Activated naive CD4-positive, alpha-beta T cell treated with anti-CD3 and anti-CD28 coated beads, Interleukin-2, amount 50 U/mL, for 16 hours (primary cell): ENCODE data around the gene PDE8B.
A peak's percentile ranks its signal among the peaks of the same experiment; 100 is the strongest.

Experiments
- DNase-seq: peaks from one replicate; pipeline ENCODE4 v3.0.0-alpha.2; 2020

The PDE8B gene

DNA sequence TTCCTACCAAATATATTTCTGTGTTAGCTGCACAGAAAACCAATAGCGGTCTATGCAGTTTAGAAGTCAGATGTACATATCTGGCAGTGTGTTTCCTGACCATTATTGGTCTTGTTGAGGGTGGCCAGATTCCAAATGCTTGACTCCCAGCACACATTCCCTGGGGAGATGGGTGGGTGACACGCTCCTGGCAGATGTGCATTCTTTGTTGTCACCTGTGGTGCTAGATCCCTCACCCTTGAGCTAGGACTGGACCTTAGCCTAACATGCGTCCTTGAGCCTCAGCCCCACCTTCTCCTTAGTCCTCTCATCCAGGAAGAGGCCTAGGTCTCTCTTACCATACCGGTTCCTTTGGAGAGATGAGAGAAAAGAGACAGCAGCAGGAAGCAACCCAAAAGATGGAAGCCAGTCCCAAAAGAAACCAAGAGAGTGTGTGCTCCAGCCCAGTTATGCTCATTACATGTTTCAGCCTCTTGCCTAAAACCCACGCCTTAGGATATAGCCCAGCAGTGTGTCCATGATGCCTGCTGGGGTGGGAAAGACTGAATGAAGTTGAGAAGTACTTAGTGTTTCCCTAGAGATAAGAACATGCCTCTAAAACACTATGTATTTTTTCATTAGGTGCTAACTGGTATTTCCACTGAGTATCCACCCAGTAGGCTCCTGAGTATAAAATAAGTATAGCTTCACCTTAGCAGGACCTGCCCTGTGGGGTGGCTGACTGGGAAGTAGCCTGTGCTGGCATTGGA lies 116.7 kb downstream of the PDE8B start:
- DNase-seq = no peak

DNA sequence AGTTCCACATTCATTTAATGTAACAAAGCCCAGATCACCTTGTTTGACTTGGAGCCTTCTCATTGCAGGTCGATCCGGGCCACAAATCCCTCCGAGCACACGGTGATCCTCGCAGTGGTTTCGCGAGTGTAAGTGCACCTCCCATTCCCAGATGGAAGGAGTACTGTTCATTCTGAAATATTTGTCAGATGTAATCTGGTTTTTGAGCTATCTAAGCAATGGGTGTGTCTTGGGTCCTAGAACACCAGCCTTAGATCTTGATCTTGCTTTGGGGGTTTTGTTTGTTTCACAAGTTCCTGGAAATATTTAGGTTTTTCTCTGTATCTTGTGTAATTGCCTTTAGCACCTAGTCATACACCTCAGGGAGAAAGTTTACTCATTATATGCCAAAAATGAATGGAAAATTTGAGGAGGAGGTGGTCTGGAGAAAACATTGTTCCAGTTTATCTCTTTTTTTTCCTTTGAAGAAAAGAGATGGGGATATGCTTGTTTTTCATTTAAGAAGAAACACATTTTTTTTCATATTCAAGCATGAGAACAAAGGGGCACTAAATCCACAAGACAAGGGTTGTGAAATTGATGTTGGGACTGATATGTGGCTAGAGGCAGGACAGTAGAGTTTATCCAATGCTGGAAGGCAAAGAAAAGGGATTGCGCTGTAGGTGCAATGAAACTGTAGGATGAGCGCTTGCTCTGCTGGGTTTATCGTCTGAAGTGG lies 118.6 kb downstream of the PDE8B start:
- no peak for DNase-seq

DNA sequence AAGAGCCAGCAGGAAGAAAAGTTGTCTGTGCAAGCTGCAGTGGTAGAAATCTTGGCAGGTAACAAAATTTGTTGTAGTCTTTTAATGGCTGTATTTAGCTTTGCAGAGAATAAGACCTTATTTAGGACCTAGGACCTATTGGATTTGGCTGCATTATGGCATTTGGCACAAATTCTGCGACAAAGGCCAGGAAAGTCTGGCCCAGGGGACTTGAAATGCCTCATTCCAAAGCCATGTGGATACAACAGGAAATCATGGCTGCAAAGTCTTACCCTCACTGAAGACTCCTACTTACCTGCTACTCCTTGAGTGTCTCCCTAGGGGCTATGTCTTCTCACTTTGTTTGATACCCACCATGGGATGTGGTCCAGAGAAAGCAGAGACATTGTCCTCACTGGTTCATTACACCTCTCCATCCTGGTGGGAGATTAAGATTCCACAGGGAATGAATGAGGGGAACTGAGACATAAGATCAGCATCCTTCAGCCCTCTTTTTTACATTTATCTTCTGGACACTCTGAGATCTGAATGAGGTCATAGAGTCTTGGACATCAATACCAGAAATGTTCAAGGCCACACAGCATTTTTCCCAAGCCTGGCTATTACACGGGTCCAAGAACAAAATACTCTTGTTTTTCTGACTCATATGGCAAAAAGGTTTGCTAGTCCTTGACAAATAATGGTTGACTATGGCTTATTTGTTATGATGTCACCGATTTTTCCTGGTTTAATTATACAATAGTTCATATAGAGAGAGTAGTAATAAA lies 119.4 kb downstream of the PDE8B start:
- no peak for DNase-seq

DNA sequence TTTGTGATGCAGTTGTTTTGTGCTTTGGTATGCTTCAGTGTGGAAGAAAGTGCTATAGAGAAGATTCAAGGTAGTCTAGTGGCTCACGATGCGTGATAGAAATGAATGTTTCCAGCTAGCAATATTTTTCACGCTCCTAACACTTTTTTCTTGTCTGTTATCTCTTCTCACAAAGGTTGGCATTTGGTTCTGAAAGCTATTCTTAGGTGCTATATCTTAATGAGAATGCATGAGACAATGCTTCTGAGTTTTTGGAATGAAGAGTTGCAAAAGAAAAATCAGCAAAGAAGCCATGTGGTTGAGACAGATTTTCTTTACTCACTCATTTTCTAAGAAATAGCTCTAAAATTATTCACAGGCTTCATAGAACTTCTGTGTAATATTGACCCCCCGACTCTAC lies 122.6 kb downstream of the PDE8B start:
- no peak for DNase-seq

DNA sequence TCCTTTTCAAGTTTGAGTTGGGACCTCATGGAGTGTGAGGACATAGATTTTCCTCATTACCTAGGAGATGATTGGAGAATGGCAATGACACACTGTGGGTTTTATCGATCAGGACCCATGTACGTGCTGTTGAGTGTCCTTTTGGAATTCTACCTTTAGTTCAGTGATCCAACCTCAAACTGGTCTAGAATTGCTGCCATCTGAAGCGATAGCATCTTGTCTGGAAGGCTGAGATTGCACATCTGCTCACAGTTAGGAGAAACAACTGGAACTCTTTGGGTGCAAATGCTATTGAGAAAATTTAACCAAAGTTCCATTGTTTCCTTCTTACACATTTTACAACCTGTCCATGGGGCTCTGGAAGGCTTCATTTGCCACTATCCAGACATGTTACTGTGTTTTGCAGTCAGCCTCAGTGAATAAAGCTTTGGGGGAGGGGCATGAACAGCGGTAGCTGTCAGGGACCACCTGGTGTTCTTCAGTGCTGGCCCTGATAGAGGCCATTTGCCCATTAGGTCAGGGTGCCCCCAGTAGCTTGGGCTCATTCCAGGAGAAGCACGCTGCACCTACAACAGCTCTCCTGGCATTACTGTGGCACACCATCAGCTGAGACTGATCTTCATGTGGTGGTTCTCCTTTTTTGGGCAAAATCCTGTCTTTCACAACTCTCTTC lies 123.1 kb downstream of the PDE8B start:
- no peak for DNase-seq

DNA sequence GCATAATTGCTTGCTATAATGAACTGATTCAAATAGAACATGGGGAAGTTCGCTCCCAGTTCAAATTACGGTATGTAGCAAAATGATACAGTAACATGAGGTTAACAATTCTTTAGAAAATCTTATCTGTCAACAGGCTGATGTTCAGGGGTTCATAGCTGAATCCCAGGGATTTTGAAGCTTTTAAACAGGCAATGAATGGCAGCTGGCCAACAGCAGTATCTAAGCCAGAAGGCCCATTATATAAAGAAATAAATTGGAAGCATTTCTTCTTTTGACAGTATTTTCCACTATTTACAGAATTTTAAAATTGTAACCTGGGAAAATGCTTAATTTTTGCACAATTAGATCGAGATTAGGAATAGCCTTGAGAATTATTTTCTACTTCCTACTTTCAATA lies 126.8 kb downstream of the PDE8B start:
- DNase-seq = no peak

DNA sequence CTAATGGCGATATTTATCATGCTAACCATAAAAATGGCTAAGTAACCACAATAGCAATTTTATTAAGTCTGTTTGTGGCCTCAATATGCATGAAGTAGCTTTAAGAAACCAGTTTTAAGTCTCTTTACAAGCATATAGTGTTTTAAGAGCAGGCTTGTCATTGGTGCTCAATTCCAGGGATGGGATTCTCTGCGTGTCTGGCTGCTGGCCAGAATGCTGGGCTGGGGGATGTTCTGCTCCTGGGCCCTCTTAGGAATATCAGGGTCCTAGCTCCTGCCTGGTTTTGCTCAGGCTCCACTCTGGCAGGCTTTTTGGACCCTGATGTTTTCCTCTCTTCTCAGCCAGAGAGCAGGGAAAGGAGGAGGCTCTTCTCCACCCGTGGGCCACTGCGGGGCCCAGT lies 127.2 kb downstream of the PDE8B start:
- DNase-seq = no peak

DNA sequence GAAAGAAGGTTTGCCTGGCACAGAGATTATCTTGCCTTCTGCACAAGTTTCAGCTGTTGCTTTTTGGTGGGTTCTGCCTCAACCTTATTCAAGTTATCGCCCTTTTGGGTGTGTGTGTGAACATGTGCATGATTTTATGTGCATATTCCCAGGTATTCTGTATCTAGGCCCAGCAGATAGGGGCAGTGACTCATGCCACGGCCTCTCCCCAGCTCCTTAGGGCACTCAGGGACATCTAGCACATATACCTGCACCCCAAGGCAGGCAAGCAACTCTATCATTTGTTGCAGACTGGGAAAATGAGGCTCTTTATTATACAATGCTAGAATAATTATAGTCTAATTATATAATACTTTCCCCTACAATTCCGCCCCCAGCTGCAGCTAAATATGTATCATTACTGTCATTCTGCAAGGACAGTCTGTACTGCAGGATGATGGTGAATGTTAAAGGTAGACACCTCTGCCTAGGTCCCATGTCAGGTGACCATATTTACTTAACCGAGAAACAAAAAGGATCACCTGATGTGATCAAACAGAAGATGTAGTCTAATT lies 128.9 kb downstream of the PDE8B start:
- DNase-seq = no peak

DNA sequence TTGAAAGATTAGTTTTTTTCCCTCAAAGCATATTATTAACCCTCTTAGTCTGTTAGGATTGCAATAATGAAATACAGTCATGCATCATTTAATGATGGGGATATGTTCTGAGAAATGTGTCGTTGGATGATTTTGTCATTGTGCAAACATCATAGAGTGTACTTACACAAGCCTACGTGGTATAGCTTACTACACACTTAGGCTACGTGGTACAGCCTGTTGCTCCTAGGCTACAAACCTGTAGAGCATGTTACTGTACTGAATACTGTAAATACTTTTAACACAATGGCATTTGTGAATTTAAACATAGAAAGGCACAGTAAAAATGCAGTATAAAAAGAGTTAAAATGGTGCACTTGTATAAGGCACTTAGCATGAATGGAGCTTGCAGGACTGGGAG lies 132.7 kb downstream of the PDE8B start:
- DNase-seq = no peak

DNA sequence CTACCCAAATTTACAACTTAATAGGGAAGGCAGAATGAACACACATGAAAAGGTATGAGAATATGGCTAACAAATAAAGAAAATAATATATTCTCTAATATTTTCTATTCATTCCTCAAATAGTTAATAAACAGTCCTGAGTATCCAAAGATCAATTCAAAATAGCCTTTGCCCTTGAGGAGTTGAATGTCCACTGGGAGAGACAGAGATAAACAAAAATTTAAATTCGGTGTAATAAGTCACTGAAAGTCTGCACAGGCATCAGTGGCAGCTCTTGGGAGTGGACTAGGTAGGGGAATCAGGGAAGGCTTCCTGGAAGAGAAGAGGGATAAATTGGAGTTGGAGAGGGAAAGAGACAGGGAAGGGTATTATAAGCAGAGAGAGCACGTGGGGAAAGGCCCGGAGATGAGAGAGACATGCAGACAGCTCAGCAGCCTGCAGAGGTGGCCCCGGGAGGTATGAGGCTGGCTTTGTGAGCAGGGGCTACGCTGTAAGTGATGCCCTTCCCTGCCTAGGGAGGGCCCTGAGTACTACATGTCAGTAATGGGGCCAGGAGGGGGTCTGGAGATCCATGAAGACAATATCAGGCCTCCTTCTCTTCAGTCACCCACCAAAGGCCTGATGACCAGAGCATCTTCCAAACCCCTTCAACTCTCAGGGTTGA lies 137.1 kb downstream of the PDE8B start:
- no peak for DNase-seq

DNA sequence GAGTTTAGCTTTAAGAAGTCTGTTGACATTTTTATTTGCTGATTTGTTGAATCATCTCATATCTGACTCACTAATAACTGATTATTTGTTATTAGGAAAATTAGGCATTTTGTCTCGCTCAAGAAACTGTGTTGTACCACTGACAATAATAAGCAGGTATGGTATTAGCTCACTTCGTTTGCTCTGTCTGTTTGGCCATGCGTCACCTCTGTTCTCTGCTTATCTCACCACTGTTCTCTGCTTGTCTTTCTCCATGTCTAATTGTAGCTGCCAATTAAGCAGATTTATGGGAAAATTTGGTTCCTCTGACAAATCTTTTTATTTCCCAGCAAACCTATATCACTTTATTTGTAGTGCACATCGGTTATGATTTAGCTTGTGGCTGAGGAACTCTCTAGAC lies 142.8 kb downstream of the PDE8B start:
- DNase-seq = no peak

DNA sequence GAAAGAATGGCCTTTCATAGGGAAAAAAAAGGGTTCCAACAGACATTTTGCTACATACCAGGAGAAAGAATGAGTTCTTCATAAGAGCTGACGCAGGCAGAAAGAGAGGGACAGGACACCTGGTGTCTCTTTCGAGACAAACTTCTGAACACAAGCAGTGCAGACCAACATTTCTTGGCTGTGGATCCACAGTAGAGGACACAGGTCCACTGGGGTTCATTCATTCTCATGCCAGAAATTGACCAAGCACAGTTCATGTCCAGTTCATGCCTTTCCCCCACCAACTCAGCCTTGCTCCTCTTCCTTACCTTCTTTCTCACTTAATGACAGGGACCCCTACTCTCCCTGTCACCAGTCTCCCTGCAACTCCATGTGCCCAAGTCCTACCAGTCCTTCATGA lies 144.0 kb downstream of the PDE8B start:
- DNase-seq = no peak

DNA sequence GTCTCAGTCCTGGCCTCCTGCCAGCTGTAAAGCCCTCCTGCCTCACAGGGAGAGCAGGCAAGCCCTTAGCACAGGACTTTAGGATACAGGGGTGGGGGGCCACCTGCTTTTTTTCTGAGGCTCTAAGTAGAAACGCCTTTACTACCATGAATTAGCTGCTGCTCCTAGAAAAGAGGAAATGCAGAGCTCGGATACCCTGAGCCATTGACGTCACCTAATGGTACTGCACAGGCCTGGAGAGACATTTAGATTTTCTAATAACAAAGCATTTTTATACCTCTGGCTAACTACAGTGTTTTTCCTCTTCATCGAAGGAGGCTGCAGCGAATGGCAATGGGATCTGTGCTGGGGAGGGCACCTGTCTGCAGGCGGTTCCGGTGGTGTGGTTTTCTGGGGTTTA lies 144.6 kb downstream of the PDE8B start:
- DNase-seq = no peak

DNA sequence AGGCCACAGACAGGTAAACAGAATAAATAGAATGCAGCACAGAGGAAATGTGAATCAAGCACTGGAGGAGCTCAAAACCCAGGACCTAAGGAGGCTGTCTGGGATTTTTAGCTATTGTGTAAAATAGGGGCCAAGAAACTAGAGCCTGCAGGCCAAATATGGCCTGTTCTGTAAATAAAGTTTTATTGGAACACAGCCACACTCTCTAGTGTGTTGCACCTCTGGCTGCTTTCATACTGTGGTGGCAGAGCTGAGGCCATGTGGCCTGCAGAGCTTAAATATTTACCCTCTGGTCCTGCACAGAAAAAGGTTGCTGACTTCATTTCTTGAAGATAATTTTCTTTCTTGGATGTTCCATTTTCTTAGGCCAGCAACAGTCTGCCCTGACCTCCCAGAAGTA lies 145.3 kb downstream of the PDE8B start:
- no peak for DNase-seq

DNA sequence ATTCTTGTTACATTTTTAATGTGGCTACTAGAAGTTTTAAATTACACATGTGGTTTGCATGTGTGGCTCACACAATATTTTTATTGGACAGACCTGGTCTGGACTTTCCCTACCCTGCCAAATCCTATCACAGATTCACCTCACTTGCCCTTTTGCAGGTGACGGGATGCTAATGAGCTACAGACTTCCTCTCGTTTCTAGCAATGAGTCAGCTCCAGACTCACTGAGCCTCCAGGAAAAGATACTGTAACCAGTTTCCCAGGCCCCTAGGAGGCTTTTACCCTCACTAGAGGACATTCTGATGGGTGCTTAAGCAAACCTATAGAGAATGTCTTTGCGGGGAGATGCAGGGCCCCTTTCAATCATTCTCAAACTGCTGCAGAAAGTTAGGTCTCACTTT lies 146.3 kb downstream of the PDE8B start:
- peak; percentile 20 for DNase-seq

DNA sequence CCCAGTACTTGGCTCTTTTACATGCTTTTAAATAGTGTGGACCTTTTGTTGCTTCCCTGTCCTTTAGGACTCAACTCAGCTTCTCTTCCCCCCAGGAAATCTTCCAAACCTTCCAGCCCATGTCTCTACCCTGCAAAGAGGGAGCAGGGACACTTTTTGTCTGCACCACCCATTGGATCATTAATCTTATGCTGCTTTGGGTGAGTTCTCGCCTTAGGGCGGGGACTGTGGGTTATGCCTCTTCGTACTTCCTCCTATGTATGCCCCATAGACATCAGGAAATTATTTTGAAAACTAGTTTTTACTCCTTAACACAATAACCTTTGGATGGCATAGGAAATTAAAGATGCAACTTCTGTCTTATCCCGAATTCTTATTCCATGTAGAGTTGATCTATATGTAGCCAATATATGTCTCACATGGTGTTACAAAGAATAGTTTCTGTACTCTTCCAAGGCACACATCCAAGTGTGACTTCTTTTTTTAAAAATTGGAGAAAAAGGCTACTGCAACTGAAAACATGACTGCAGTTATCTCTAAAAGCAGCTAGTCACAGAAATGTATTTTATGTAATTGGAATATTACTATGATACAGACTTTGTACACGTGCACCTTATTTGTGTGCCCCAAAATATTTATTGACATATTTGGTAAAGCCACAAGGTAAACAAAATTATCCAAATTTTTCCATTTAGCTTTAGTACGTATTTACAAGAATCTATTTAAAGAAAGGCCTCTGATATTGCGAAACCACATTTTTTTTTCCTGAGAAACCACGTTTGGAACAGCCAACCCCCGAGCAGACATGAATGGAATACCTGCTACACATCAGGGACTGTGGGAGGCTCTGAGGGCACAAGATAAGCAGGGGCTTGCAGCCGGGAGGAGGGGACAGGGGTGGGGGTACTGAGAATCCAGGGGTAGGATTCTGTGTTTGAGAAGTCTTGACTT lies 148.1 kb downstream of the PDE8B start:
- no peak for DNase-seq

DNA sequence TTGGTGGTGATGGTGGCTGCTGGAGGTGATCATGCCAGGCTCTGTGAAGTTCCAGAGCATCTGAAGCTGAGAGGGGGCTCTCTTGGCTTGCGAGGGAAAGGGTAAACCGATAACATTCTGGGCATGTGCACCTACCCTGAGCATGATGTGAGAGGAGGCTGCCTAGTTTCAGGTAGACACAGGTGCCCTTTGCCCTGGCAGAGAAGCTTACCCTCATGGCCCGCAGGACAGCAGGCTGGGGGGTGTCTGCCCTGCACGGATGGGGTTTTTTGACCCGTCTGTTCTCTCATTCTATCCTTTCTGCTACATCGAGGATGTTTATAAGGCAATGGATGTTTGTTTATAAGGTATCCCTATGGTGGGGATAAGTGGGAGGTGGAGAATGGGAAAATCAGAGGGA lies 148.8 kb downstream of the PDE8B start:
- no peak for DNase-seq

DNA sequence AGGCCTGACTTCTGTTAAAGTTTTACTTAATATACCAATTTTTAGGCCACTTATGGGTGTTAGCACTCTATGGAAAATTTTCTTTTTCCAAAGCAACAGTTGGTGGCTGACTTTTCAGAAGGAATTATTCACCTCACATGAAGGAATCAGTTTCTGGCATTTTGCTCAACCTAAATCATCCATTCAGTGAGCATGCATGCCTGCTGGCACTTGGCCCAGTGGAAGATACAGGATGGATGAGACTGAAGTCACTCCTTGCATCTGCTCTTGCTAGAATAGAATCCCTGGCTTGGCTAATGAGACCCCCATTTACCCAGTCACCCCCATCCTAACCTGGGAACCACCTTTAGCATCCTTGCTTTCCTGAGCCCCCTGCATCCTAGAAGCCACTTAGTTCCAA lies 149.9 kb downstream of the PDE8B start:
- no peak for DNase-seq

DNA sequence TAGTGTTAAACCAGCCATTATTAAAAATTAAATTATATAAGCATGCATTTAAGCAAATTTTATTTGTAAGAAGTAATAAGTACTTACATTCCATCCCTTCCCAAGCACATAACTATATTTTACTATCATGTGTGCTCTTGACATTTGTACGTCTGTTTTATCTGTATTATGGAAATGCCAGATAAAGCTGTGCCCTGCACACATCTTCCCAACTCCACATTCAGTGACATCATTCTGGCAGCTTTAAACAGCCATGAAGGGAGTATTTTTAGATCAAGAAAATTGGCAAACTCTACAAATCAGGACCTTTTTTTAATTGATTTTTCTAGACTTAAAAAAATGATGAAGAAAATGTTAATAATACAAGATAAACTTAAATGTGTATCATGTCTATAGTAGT lies 150.5 kb downstream of the PDE8B start:
- no peak for DNase-seq

DNA sequence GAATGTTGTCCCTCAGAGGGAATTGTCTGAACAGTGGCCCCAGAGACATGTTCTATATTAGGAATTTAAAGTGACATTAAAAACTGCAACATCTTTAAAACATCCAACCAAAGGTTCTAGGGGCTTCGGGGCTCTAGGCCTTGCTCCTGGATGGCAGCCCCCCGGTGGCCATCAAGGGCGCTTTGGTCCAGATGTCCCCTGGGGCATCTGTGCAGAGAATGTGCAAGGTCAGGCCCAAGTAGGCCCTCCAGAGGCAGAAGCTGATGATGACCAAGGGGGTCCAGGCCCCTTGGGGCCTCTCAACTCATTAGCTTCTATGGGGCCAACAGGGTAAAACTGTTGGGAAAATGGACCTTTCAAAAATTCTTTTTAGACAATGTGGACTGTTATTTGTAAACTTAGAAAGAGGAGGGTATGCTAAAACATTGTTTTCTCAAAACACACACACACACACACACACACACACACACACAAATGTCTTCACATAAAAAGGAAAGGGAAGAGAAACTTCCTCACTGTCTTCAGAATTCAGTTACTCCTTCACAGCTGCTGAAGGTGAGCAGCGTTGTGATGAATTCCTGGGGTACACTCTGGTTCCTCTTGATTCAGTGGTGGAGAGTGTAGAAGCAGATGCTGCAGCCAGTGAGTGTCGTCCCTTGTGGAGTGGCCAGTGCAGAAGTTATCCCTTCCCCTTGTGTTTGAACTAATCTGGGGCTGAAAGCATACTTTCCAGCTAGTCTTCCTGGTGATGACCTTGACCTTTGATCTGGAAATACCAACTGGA lies 156.4 kb downstream of the PDE8B start:
- no peak for DNase-seq

DNA sequence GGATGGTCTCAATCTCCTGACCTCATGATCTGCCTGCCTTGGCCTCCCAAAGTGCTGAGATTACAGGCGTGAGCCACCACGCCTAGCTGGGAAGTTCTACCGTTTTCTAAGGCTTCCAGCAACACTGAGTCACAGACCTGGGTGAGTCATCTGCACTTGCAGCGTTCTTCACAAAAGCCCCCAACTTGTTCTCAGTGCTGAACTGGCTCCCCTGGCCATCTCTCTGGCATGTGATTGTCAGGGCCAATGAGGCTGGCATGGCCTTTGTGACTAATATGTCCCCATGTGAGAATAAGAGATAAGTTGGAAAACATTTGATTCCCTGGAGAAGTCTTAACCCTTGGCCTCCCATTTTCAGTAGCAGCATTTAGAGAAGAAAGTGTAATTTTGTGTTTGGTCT lies 157.3 kb downstream of the PDE8B start:
- DNase-seq = no peak
